IMR-90 (cell line): Measurements from ENCODE around the gene ANXA2. TPM values are rescaled to one million over a fixed set of nuclear protein-coding genes. Genes with fewer than 3 reads are reported as not detected.

Experiments
- ATAC-seq: fragments of 200-7000 bp; cut with Tn5 transposase; 2 replicates; pipeline ENCODE4 v1.9.1; 2020; ENCODE audit warnings: low read depth, mild to moderate bottlenecking, moderate library complexity
- BruUV-seq: library from RNA; stranded (reverse); fragments of 400-500 nt; replicated peaks from 2 replicates; lab custom pipeline; 2021; lab: Mats Ljungman, UMichigan
- CTCF ChIA-PET: fragments of 300-600 bp; formaldehyde crosslinking; extraction: SDS; loops from one replicate; lab custom pipeline; 2021; ENCODE audit warnings: antibody characterized with exemption; lab: Yijun Ruan, JAX
- POLR2A ChIA-PET: fragments of 300-600 bp; sonication (Branson Sonifier 250); formaldehyde crosslinking; loops from one replicate; lab custom pipeline; 2022; ENCODE audit warnings: antibody characterized with exemption; ENCODE audit not compliant: unreplicated experiment; lab: Charles Lee
- DNase-seq: peaks from one replicate; pipeline ENCODE4 v3.0.0; 2013
- H2AFZ ChIP-seq: replicated peaks from 2 replicates; pipeline ENCODE3; 2013; ENCODE audit warnings: low read length, mild to moderate bottlenecking; ENCODE audit not compliant: poor library complexity
- H2AK5ac ChIP-seq: 2 replicates; pipeline ENCODE4 v1.6.1; 2013; ENCODE audit warnings: low read depth, low read length, inconsistent platforms
- H2AK9ac ChIP-seq: replicated peaks from 2 replicates; pipeline ENCODE3; 2013; ENCODE audit warnings: mild to moderate bottlenecking, low read depth, low read length, moderate library complexity; ENCODE audit not compliant: poor library complexity
- H2BK120ac ChIP-seq: 2 replicates; pipeline ENCODE4 v1.6.1; 2013; ENCODE audit warnings: low read depth, low read length, inconsistent platforms
- H2BK15ac ChIP-seq: 3 replicates; pipeline ENCODE4 v1.6.1; 2013; ENCODE audit warnings: low read depth, low read length, inconsistent platforms
- H2BK20ac ChIP-seq: 2 replicates; pipeline ENCODE4 v1.6.1; 2013; ENCODE audit warnings: low read depth, mild to moderate bottlenecking, inconsistent platforms, low read length, moderate library complexity
- H2BK5ac ChIP-seq: 2 replicates; pipeline ENCODE4 v1.6.1; 2013; ENCODE audit warnings: mild to moderate bottlenecking, low read depth, low read length, inconsistent platforms; ENCODE audit not compliant: poor library complexity, severe bottlenecking
- H3K14ac ChIP-seq: replicated peaks from 2 replicates; pipeline ENCODE4 v1.6.1; 2013; ENCODE audit warnings: low read depth, low read length, inconsistent platforms
- H3K18ac ChIP-seq: 2 replicates; pipeline ENCODE4 v1.6.1; 2013; ENCODE audit warnings: low read depth, low read length, control low read depth
- H3K23ac ChIP-seq: 2 replicates; pipeline ENCODE4 v1.6.1; 2013; ENCODE audit warnings: low read depth, low read length, inconsistent platforms
- H3K27ac ChIP-seq: 2 replicates; pipeline ENCODE4 v1.5.1; 2013; ENCODE audit warnings: mild to moderate bottlenecking, control low read depth, low read length; ENCODE audit not compliant: insufficient read depth
- H3K27me3 ChIP-seq: 2 replicates; pipeline ENCODE4 v1.6.1; 2013; ENCODE audit warnings: low read length; ENCODE audit not compliant: control insufficient read depth, insufficient read depth
- H3K36me3 ChIP-seq: 2 replicates; pipeline ENCODE4 v1.6.1; 2013; ENCODE audit warnings: low read length, mixed read lengths; ENCODE audit not compliant: control insufficient read depth, insufficient read depth
- H3K4ac ChIP-seq: 2 replicates; pipeline ENCODE4 v1.6.1; 2013; ENCODE audit warnings: low read depth, low read length, inconsistent platforms
- H3K4me1 ChIP-seq: 2 replicates; pipeline ENCODE4 v1.6.1; 2013; ENCODE audit warnings: low read length, mixed read lengths; ENCODE audit not compliant: control insufficient read depth, insufficient read depth
- H3K4me2 ChIP-seq: 2 replicates; pipeline ENCODE4 v1.6.1; 2013; ENCODE audit warnings: low read depth, mild to moderate bottlenecking, control low read depth, low read length, moderate library complexity
- H3K4me3 ChIP-seq: 2 replicates; pipeline ENCODE4 v1.5.1; 2013; ENCODE audit warnings: low read depth, mild to moderate bottlenecking, control low read depth, low read length, moderate library complexity; ENCODE audit not compliant: insufficient read depth
- H3K56ac ChIP-seq: 2 replicates; pipeline ENCODE4 v1.6.1; 2013; ENCODE audit warnings: low read length, inconsistent platforms; ENCODE audit not compliant: insufficient read depth; ENCODE audit errors: extremely low read depth
- H3K79me1 ChIP-seq, 2 experiments: 2 replicates each; pipeline ENCODE4 v1.6.1; 2013; ENCODE audit warnings: low read length in 2 of 2, inconsistent platforms in 1 of 2, low read depth in 1 of 2
- H3K9ac ChIP-seq: 2 replicates; pipeline ENCODE4 v1.6.1; 2013; ENCODE audit warnings: low read depth, low read length, control low read depth
- H3K9me1 ChIP-seq: 2 replicates; pipeline ENCODE4 v1.6.1; 2013; ENCODE audit warnings: low read length, inconsistent platforms; ENCODE audit not compliant: insufficient read depth
- H3K9me3 ChIP-seq: 2 replicates; pipeline ENCODE4 v1.6.1; 2013; ENCODE audit warnings: low read length; ENCODE audit not compliant: control insufficient read depth, insufficient read depth
- H4K20me1 ChIP-seq: 2 replicates; pipeline ENCODE4 v1.6.1; 2013; ENCODE audit warnings: low read length, inconsistent platforms; ENCODE audit not compliant: insufficient read depth
- H4K5ac ChIP-seq: 2 replicates; pipeline ENCODE4 v1.6.1; 2013; ENCODE audit warnings: mild to moderate bottlenecking, low read depth, low read length, control low read depth
- H4K8ac ChIP-seq, 2 experiments: 2 replicates each; pipeline ENCODE4 v1.6.1; 2013; ENCODE audit warnings: low read depth in 2 of 2, low read length in 2 of 2, control low read depth in 1 of 2, inconsistent platforms in 1 of 2
- H4K91ac ChIP-seq: 2 replicates; pipeline ENCODE4 v1.6.1; 2013; ENCODE audit warnings: low read depth, low read length, inconsistent platforms; ENCODE audit not compliant: insufficient read depth
- USF2 ChIP-seq: fragments of 150-350 bp; IDR thresholded peaks from 2 replicates; pipeline ENCODE4 v1.6.1; 2017; ENCODE audit warnings: mild to moderate bottlenecking, antibody characterized with exemption, low read length, low read depth
- WGBS, 2 experiments: methylation state at CpG; one replicate each; pipeline versions ENCODE4 v1.1.5 to v1.1.7; 2013; ENCODE audit warnings: missing lambda C conversion rate in 2 of 2; ENCODE audit not compliant: insufficient read length in 1 of 2; ENCODE audit errors: extremely low coverage in 2 of 2; 5-methylcytosine and 5-hydroxymethylcytosine counted together
- dilution Hi-C: fragments of 300-500 bp; cut with HindIII; formaldehyde crosslinking; loops from one replicate; pipeline ENCODE4 v1.14.3; 2018; ENCODE audit warnings: low sequenced_read_pairs; ENCODE audit not compliant: unreplicated experiment
- in situ Hi-C: fragments of 300-500 bp; cut with MboI; formaldehyde crosslinking; loops from 3 replicates; pipeline ENCODE4 v1.14.3; 2019; ENCODE audit warnings: low sequenced_read_pairs, inconsistent platforms, mixed read lengths
- intact Hi-C: fragments of 100-400 bp; cut with micrococcal nuclease; formaldehyde crosslinking; loops from 2 replicates; pipeline ENCODE4 v1.10.0; 2022
- polyA plus RNA-seq, 3 experiments: library from polyadenylated mRNA; depleted of rRNA; stranded (reverse); fragments of >200 nt; gene quantifications; 2 replicates each; pipeline ENCODE4 v1.2.3, GENCODE V29; 2012; ENCODE audit warnings: low replicate concordance in 1 of 3
- total RNA-seq: library from RNA; depleted of rRNA; stranded (reverse); fragments of >200 nt; gene quantifications from 2 replicates; pipeline ENCODE4 v1.2.3, GENCODE V29; 2012

Gene ANXA2
- total and polyA plus RNA-seq, 2 of the 4 experiments (the other 2 are of a cell fraction): 7,454 to 8,412 TPM

- ChIA-PET POLR2A (interaction anchor here (0.6 kb wide), 1 partner anchor 54 kb away, joined by 8 read pairs; no protein-coding TSS in a partner anchor), CTCF (interaction anchor here (0.6 to 1.0 kb wide), 3 partner anchors 40 to 840 kb away, joined by 3 to 4 read pairs (median 3); no protein-coding TSS in a partner anchor)
- Histone ChIP-seq H4K91ac (no peak overlapping the region), H4K8ac (no peak overlapping the region), H2BK120ac (no peak overlapping the region), H2AK9ac (no peak overlapping the region), H2AFZ (no peak overlapping the region), H4K20me1 (peaks cover 4% of the 10 kb centered on the region; the same call in 1 of the 2 replicates), H3K27me3 (no peaks in the 10 kb centered on the region), H3K4ac (peak overlapping the region; percentile 13; the same call in 1 of the 2 replicates), H3K56ac (no peak overlapping the region), H3K36me3 (no peaks in the 10 kb centered on the region), H4K5ac (no peak overlapping the region), H3K9me3 (no peaks in the 10 kb centered on the region), H3K4me2 (no peak overlapping the region), H2AK5ac (no peak overlapping the region), H2BK5ac (no peak overlapping the region), H2BK20ac (no peak overlapping the region), H3K23ac (no peak overlapping the region), H3K18ac (no peak overlapping the region), H3K9me1 (no peaks in the 10 kb centered on the region), H3K4me3 (no peak overlapping the region), H2BK15ac (no peak overlapping the region), H3K9ac (no peak overlapping the region), H3K27ac (no peak overlapping the region), H3K79me1 (peaks cover 0 to 9% of the 10 kb centered on the region in 2 experiments; a peak in 3 of 4 replicates), H3K14ac (no peak overlapping the region), H3K4me1 (peaks cover 2% of the 10 kb centered on the region)
- no peak for ATAC-seq
- BruUV-seq: no TSS peak
- in situ Hi-C loops: loop anchor here (5.0 to 25.0 kb wide), 2 partner anchors 80 to 755 kb away; partner anchors contain the start of gene BNIP2
- intact Hi-C loops: no loop called here
- DNase-seq: no peak
- TF ChIP-seq USF2: no peak
- WGBS, 2 experiments: no CpG with 5 or more reads among the region's 2 CpGs
- dilution Hi-C loops: no loop called here
Observed at GRCh38 chr15:60442031-60442650, 44.4 kb upstream of the ANXA2 start.
